Effector CD4-positive, alpha-beta T cell (primary cell): Measurements from ENCODE around the gene MRPL2.

Experiments used
- DNase-seq: peaks from one replicate; pipeline ENCODE4 v3.0.0-alpha.2; 2020

MRPL2 gene

DNA sequence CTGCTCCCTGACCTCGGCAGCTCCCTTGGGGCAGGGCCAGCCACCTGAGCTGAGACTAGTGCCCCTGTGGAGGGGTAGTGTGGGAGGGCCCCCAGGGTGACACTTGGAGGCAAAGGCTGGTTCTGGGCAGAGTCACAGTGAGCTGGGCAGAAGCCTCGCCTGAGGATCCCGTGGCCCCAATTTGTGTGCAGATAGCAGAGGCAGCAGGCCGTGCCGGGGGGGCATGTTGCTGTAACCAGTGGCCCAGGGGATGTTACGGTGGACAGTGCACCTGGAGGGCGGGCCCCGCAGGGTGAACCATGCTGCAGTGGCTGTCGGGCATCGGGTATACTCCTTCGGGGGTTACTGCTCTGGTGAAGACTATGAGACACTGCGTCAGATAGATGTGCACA, 42.3 kb downstream of the MRPL2 start:
- DNase-seq: no peak

DNA sequence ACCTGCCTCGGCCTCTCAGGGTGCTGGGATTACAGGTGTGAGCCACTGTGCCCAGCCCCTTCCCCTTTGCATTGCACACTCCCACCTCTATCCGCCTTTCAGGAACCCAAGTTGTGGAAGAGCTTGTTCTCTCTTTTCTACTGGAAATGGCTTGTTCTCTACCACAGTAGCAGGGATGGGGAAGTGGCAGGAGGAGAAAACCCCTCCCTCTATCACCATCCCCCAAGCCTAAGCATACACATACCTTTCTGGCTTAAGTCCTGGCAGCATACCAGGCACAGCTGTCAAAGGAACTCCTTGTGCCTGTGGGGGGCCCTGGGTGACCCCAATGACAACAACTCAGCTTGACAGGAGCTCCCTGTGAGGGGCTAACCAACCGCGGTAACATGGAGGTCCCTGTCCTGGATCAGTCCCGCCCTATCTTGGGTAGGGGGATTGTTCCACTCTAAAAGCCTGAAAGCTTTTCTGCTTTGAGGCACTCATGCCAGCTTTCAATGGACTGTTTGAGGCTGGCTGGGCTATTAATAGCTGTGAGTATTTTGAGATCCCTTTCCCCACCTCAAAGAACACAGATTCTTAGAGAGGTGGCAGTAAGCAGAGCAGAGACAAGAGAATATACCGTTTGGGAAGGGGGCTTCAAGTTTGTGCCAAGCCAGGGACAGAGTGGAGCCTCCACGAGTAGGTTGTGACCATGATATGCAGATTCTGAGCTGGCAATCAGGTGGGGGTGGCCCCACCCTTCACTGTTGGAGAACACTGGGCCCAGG, 42.9 kb downstream of the MRPL2 start:
- DNase-seq: no peak

GRCh38 chr6:43014434-43014909, 44.8 kb downstream of the MRPL2 start:
- no peak for DNase-seq

DNA sequence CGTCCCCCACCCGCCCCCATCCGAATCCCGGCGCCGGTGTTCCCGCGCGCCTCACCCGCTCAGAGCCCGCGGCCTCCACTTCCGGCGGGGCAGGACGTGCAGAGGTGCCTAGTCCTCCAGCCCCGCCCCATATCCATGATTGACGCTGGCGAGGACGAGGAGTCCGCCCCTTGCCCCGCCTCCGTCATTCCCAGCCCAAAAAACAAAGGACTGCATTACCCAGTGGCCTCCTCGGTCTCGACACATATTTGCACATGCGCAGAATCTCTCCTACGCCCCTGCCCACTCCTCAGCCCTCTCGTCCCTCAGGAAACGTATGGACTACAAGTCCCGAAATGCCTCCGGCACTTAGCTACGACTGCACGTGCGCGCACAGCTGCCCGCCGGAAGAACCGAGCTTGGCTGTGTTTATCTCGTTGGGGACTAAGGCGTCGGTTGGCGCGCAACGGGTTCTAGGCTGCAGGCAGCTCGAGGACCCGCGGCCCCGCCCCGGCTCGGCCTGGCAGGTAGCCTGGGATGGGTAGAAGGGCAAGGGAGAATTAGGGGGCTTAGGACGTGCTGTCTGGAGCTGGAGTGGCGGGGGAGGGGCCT, 45.3 kb downstream of the MRPL2 start, which contains the start of the genes KLHDC3 and MEA1:
KLHDC3 (plus strand) TSS at position 407 of the 591 bp plus-strand sequence. CDS start 2,944 bp downstream, outside the sequence.
MEA1 (minus strand) TSS at position 104 of the 591 bp plus-strand sequence. CDS start 133 bp downstream, outside the sequence.
- peak; percentile 96 for DNase-seq

DNA sequence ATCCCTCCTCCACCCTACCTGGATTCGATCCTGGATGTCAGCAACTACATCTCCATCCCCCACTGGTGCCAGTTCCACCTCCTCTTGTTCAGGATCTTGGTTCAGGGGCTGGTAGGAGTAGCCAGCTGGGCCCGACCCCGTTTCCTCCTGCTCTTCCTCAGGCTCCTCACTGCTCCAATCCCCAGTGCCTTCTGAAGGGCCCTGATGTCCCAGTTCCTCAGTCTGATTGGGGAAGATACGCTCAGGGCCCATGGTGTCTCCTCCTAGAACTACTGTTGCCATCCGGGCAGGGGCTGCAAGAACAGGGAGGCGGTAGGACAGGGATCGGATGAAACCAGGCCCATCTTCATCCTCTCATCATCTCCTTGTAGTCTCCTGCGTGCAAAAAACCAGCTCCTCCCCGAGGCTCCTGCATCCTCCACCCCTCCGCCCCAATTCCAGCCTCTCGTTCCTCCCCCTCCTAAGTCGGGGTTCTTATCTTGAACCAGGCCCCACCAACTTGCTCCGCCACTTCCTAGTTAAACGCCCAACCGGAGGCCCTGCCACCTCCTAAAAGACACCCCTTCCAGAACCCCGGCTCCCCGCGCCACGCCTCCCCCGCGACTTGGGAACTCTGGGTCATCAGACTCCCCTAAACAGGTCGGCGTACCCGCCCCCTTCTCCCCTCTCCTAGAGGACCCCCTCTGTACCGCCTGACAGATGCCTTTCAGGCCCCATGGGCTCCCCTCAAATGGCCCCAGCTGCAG, 46.0 kb downstream of the MRPL2 start:
- DNase-seq: no peak

DNA sequence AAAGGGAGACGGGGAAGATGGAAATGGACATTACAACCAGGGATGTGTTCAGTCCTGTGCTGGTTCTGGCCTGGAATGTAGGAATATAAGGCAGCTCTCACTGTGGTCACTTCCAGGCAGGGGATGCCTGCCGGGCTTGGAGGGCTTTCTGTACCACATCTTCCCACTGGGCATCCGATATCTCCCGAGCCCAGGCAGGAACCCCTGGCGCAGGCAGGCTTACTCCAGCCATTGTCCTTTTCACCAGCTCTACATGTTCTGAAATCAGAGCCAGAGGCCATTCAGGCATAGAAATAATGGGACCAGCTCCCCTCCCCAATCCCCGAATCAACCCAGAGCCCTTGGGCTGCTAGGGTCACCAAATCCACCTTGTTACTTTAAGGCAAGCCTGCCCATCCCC, 46.9 kb downstream of the MRPL2 start:
- DNase-seq: no peak

GRCh38 chr6:43011207-43011606, 48.0 kb downstream of the MRPL2 start:
- DNase-seq: no peak

DNA sequence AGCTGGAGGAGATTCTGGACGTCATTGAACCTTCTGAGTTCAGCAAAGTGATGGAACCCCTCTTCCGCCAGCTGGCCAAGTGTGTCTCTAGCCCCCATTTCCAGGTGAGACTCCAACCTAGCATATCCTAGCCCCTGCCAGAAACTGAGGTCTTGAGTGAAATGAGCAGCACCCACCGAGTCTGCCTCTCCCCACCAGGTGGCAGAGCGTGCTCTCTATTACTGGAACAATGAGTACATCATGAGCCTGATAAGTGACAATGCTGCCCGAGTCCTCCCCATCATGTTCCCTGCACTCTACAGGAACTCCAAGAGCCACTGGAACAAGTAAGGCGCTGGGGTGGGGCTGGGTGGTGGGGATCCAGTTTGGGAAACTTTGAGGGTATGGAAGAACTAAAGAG, 50.1 kb downstream of the MRPL2 start:
- no peak for DNase-seq

- DNase-seq: no peak
Measured at GRCh38 chr6:43007126-43007525, 52.1 kb downstream of the MRPL2 start.

DNA sequence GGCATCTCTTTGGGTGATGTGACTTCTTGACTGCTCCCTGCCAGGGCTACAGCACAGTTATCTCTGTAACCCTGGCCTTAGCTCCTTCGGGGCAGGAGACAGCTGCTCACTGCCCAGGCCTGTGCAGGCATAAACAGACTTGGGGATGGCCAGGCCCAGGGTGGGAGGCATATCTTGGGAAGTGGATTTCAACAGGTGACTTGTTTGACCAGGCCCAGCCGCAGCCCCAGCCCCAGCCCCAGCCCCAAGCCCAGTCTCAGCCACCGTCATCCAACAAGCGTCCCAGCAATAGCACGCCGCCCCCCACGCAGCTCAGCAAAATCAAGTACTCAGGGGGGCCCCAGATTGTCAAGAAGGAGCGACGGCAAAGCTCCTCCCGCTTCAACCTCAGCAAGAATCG, 53.0 kb downstream of the MRPL2 start:
- no peak for DNase-seq

DNA sequence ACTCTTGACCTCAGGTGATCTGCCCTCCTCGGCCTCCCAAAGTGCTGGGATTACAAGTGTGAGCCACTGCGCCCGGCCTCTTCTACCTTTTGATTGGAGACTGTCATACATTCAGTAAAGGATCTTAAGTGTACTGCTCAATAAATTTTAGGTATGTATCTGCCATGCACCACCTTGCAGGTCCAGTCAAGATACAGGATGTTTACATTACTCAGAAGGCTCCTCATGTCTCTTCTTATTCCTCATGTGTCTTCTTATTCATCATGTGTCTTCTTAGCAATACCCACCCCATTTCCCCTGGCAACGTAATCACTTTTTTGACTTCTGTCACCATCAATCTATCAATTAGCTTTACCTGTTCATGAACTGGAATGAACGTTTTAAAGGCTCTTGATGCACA, 53.4 kb downstream of the MRPL2 start:
- no peak for DNase-seq
